NCI-H1048 (cell line): Measurements from ENCODE around the gene PSMB9.
"Not testable (repeated sequence)": the region's sequence is repeated elsewhere in the genome, so short reads cannot be mapped to it uniquely, and the experiment has no call there.

Experiments used
- DNase-seq: peaks from one replicate; lab custom pipeline; 2025; lab: John Stamatoyannopoulos, UW

The PSMB9 gene

DNA sequence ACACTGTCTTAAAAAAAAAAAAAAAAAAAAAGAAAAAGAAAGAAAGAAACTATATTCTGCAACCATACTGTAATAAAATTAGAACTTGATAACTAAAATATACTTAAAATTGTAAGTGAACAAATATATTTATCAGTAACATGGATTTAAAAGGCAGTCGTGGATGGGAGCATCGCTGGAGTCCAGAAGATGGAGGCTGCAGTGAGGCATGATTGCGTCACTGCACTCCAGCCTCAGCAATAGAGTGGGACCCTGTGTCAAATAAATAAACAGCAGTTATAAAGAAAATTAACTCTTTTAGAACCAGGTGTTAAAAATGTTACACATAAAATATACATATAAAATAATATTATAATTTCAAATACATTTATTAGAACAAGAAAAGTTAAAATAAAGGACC is 8.7 kb downstream of the PSMB9 start:
- no peak for DNase-seq

GRCh38 chr6:32865724-32866443 is 11.9 kb downstream of the PSMB9 start:
- DNase-seq: no peak

GRCh38 chr6:32867022-32867477 is 13.1 kb downstream of the PSMB9 start:
- DNase-seq: no peak

DNA sequence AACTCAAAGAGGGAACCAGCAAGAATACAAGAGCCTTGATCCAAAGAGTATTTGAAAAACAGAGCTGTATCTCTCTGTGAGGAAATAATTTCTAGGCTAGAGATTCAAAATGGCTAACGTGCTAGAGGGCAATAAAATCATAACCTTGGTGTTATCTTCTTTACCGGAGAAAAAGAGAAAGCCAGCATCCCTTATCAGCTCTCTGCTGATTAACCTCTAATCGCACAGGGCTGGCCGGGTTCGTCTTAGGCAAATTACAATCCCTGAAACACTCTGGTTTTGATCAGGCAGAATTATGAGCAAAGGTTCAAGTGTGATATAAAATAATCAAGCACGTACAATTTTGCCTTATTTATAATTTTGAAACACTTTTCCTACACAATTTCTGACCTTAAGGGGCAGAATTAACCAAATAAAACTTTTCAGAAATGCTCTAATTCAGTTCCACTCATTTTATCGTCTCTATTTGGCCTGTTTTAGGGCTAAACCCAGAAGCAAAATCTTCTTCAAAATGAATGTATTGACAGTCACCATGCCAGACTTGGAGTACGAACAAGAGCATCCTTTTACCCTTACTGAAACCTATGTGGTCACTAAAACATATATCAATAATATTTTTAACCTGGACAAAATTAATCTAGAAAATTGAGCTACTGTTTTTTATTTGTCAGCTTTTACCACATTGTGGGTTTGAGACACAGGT is 13.7 kb downstream of the PSMB9 start:
- DNase-seq: no peak

- DNase-seq: peak; percentile 23
Observed at GRCh38 chr6:32868257-32868788, 14.3 kb downstream of the PSMB9 start.

GRCh38 chr6:32873947-32874346 is 20.0 kb downstream of the PSMB9 start:
- not testable (repeated sequence) for DNase-seq

DNA sequence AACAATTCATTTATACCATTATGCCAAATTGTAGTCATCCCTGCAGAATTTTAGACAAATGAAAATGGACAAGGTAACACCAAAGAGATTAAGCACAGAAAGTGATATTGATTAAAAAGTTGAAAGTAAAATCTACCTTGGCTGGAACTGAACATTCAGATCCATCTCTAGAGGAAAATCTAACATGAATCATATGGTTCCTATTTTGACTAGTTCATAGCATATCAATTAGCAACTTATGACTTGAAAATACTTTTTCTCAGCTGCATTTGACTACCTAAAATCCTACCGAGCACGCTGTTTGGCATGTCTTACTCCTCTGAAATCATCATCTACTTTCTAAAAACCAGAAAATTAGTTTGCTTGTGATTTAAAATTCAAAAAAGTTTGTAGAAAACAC is 22.6 kb downstream of the PSMB9 start:
- no peak for DNase-seq

GRCh38 chr6:32879691-32880090 is 25.7 kb downstream of the PSMB9 start:
- DNase-seq: no peak

DNA sequence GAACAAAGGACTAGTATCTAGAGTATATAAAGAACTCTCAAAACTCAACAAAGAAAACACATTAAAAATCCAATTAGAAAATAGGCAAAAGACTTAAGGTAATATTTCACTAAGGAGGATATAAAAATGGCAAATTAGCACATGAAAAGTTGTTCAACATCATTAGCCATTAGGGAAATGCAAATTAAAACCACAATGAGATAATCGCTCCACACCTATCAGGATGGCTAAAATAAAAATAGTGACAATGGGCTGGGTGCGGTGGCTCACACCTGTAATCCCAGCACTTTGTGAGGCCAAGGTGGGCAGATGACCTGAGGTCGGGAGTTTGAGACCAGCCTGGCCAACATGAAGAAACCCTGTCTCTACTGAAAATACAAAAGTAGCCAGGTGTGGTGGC is 27.0 kb downstream of the PSMB9 start:
- not testable (repeated sequence) for DNase-seq

- DNase-seq: no peak
Observed at GRCh38 chr6:32882879-32883250, 28.9 kb downstream of the PSMB9 start.

DNA sequence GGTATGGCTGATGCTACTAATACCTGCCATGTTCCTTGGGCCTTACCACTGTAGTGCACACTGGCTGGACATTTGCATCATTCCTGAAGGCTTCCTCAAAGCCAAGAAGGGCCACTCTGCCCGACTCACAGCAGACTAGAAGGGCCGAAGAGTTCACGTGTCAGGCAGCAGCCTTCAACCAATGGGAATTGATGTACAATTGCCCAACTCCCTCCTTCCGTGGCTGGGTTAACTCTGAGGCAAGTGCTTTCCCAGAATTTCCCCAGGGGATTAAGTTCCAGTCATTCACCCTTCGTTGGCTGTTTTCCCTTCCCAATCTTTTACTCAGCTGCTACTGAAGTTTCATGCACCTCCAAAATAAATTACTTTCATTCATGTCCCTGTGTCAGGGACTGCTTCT is 29.8 kb downstream of the PSMB9 start:
- no peak for DNase-seq

- DNase-seq: peak; percentile 35
Observed at GRCh38 chr6:32885698-32886286, 31.8 kb downstream of the PSMB9 start.

DNA sequence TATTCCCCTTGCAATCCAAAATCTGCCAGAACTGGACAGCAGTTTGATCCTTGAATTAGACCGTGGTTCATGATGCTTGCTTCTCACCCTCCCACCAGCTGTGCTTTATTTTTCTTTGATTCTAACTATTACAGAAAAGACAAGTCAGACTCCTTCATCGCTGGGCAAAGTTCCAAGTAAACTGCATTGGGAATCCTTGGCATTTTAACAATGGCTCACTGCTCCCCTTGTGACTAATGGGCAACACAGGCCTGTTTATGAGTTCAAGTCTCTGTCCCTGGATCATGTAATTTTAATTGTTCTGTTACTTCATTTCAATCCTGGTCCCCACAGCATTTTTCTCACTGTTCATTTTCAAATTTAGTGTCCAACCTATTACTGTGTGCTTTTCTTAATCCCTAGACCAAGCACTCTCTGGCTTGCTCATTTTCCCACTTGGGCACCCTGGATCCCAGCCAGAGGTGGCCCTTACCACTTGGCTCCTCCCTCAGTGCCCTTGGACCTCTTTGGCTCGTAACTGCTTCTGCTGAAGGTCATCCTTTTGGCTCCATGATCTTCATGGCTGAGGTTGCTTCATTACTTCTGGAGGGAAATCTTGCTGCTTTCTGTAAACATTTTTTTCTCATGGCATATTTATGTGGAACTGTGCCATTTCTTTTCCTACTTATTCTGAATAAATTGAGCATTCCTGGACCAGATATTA is 32.8 kb downstream of the PSMB9 start:
- no peak for DNase-seq

- DNase-seq: no peak
Observed at GRCh38 chr6:32887616-32888015, 33.6 kb downstream of the PSMB9 start.

- no peak for DNase-seq
Observed at GRCh38 chr6:32888576-32888975, 34.6 kb downstream of the PSMB9 start.

GRCh38 chr6:32889533-32889932 is 35.5 kb downstream of the PSMB9 start:
- no peak for DNase-seq

DNA sequence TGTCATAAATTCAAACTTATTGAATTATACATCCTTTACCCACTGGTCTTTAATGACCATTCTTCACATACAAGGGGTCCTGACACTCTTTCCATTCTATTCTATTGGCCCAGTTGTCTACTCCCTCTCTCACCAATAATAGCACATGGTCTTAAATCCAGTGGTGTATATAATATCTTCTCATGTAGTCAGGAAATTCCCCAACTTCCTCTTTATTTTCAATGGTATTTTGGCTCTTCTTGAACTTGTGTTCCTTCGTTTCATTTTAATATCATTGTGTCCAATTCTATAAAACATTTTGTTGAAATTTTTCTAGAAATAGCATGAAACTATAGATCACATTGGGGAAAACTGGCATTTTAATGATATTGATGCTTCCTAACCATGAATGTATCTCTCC is 36.8 kb downstream of the PSMB9 start:
- DNase-seq: no peak

DNA sequence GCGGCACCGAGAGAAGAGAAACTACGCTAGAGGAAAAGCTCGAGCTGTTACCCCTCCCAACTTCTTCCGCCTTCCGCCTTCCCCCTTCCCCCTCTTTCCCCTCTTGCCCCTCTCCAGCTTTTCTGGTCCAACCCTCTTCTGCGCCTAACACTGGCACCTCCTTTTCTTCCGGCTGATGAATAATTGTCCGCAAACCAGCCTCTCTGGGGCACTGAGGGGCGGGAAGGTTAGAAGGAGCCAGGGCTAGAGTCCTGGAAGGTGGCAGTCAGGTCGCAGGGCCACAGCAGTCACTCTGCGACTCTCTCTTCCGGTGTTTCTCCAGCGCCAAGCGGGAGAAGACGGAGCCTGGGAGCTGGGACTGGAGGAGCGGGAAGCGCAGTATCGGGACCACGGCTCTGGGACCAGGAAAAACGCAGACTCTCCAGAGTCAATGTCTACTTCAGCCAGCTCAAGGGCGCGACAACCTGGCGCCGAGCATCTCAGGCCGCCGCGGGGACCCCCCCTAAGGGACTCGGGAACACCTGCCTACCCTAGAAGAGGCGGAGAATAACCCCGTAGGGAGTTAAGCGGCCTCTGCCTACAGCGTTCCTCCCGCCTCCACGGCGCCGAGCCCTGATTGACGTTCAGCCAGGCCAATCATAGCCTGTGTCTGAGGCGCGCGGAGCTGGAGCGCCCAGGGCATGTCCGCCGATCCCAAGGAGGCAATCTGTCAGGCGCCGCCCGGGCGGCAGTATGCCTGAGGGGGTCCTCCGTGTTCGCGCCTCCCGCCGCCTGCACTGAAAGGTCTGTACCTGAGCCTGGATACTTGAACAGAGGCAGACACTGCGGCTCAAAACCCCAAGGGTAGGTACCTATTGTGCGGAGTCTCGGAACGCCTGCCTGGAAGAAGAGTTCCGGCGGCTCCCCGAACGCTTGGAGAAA is 40.4 kb downstream of the PSMB9 start:
- peak; percentile 90 for DNase-seq

GRCh38 chr6:32895006-32895345 is 41.0 kb downstream of the PSMB9 start:
- DNase-seq: no peak

- DNase-seq: no peak
Observed at GRCh38 chr6:32903952-32904351, 50.0 kb downstream of the PSMB9 start.

GRCh38 chr6:32905078-32905477 is 51.1 kb downstream of the PSMB9 start:
- DNase-seq: no peak
